Cardiac muscle cell (in vitro differentiated cells and primary cell): ENCODE measurements around the gene GRHL3. TPM values are rescaled to one million over a fixed set of nuclear protein-coding genes. Genes with fewer than 3 reads are reported as not detected.

Experiments used
- DNase-seq, 2 donors: peaks; one replicate each; pipeline versions ENCODE4 v3.0.0 to v3.0.0-alpha.2; 2010 to 2017; ENCODE audit warnings: low read depth in 1 of 2, low spot score in 1 of 2
- H3K27ac ChIP-seq: fragments of 200-600 bp; sonication (generic); 2 replicates; pipeline ENCODE4 v1.5.1; 2016
- H3K27me3 ChIP-seq: fragments of 200-600 bp; sonication (generic); 2 replicates; pipeline ENCODE4 v1.6.0; 2016; ENCODE audit warnings: control low read depth
- H3K36me3 ChIP-seq: fragments of 200-600 bp; sonication (generic); 2 replicates; pipeline ENCODE4 v1.5.1; 2016; ENCODE audit warnings: control low read depth
- H3K4me1 ChIP-seq: fragments of 200-600 bp; sonication (generic); 2 replicates; pipeline ENCODE4 v1.8.1; 2017; ENCODE audit warnings: low read depth, mild to moderate bottlenecking, mixed run types
- H3K4me3 ChIP-seq: fragments of 200-600 bp; sonication (generic); 2 replicates; pipeline ENCODE4 v1.5.1; 2016; ENCODE audit warnings: mild to moderate bottlenecking
- H3K9me3 ChIP-seq: fragments of 200-600 bp; sonication (generic); 2 replicates; pipeline ENCODE4 v1.5.1; 2017; ENCODE audit warnings: low read depth, mild to moderate bottlenecking, control low read depth
- CTCF ChIP-seq: IDR thresholded peaks from 2 replicates; pipeline ENCODE4 v1.5.1; 2012; ENCODE audit warnings: low read depth, mild to moderate bottlenecking, low read length
- polyA plus RNA-seq: library from polyadenylated mRNA; unstranded; fragments of >200 nt; fragmentation: Nextera tagmentation; extraction: Ambion mirVana; gene quantifications from 2 replicates; pipeline ENCODE4 v1.2.1, GENCODE V29; 2016
- total RNA-seq: library from RNA; depleted of rRNA; stranded (reverse); fragments of >200 nt; gene quantifications from 2 replicates; pipeline ENCODE4 v1.2.3, GENCODE V29; 2016

Gene GRHL3
- total and polyA plus RNA-seq, 2 experiments from 2014 or later, result 0.54 TPM; not detected in 1

DNA sequence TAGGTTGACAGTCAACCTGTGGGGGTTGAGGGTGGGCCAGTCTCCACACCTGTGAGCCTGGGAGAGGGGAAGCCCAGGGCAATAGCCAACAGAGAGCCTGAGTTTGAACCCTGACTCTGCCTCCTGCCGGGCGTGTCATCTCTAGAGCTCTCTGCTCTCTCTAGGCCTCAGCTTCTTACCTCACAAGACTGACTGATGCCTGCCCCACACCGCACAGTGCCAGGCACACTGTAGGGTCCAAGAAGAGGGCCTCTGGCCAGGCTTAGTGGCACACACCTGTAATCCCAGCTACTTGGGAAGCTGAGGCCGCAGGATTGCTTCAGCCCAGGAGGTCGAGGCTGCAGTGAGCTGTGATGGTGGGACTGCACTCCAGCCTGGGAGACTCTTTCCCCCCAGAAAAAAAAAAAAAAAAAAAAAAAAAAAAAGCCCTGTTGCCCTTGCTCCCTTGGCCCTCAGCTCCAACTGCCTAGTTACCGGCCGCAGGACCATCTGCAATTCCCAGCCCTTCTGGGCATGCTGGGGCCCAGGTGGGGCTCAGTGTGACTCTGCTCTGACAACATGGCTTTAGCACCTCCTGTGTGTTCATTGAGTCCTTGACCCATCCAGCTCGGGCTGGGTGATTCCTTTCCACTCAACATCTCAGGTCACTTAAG, 25.1 kb downstream of the GRHL3 start:
- TF ChIP-seq CTCF, result no peak
- DNase-seq, result no peak
- H3K27me3 ChIP-seq, result no peaks in the 10 kb centered on the region
- no peaks in the 10 kb centered on the region for H3K9me3 ChIP-seq
- H3K36me3 ChIP-seq, result no peaks in the 10 kb centered on the region
- no peaks in the 10 kb centered on the region for H3K4me1 ChIP-seq
- no peak overlapping the region for H3K4me3 ChIP-seq
- no peak overlapping the region for H3K27ac ChIP-seq

- DNase-seq, result no peak
- Histone ChIP-seq H3K4me1 (no peaks in the 10 kb centered on the region), H3K27ac (no peak overlapping the region), H3K27me3 (no peaks in the 10 kb centered on the region), H3K4me3 (no peak overlapping the region), H3K36me3 (no peaks in the 10 kb centered on the region), H3K9me3 (no peaks in the 10 kb centered on the region)
- TF ChIP-seq CTCF, result no peak
Measured at GRCh38 chr1:24345334-24345733, 26.2 kb downstream of the GRHL3 start.

DNA sequence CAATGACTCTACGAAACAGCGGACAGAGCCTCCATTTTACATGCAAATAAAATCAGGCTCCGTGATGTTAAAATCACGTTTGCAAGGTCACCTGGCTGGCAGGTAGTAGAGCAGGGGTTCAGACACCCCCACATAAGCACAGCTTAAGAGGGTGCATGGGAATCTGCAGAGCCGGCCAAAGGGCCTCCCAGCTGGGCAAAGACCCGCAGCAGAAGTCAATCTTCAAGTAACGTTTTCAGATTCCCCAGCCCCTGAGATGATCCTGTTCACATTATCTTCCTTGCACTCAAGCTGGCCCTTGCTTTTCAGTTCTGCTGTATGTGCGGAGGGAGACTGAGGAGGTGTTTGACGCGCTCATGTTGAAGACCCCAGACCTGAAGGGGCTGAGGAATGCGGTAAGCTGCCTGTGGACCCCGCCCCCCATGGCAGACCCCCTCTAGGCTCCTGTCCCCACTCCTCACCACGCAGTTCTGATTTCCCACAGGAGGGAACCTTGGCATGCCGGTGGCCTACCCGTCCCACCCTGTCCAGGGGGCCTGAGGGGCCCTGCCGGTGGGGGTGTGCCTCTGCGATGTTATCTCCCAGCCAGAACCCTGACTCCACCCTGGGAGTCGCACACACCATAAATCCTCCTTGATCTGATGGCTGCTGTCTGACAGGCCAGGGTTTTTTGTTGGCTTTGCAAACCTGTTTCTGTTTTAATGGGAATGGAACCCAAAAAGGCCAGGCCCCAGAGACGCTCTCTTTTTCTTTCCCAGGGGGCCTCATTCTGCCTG, 28.2 kb downstream of the GRHL3 start:
- H3K9me3 ChIP-seq, result no peaks in the 10 kb centered on the region
- no peak for TF ChIP-seq CTCF
- DNase-seq, result no peak
- H3K27me3 ChIP-seq, result no peaks in the 10 kb centered on the region
- H3K36me3 ChIP-seq, result no peaks in the 10 kb centered on the region
- peaks cover 5% of the 10 kb centered on the region for H3K4me1 ChIP-seq
- no peak overlapping the region for H3K27ac ChIP-seq
- H3K4me3 ChIP-seq, result no peak overlapping the region

- H3K27ac ChIP-seq, result no peak overlapping the region
- no peak for DNase-seq
- H3K36me3 ChIP-seq, result no peaks in the 10 kb centered on the region
- peaks cover 7% of the 10 kb centered on the region for H3K4me1 ChIP-seq
- no peak for TF ChIP-seq CTCF
- no peaks in the 10 kb centered on the region for H3K9me3 ChIP-seq
- H3K27me3 ChIP-seq, result no peaks in the 10 kb centered on the region
- no peak overlapping the region for H3K4me3 ChIP-seq
Measured at GRCh38 chr1:24348196-24348595, 29.0 kb downstream of the GRHL3 start.

DNA sequence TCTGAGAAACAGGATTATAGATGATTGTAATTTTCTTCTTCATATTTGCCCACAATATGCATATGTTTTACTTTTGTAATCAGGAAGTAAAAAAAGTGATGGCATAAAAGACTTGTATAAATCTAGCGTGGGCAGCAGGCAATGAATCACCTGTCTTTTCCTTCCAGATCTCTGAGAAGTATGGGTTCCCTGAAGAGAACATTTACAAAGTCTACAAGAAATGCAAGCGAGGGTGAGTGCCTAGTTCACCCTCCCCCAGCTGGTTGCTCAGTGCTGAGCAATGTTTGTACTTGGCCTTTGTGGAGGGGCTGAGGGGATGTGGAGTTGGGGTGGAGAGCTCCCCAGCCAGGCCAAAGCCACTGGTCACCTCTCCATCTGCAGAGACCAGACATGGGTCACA, 30.7 kb downstream of the GRHL3 start:
- H3K36me3 ChIP-seq, result no peaks in the 10 kb centered on the region
- DNase-seq, result no peak
- H3K27ac ChIP-seq, result no peak overlapping the region
- peaks cover 7% of the 10 kb centered on the region for H3K4me1 ChIP-seq
- TF ChIP-seq CTCF, result no peak
- H3K4me3 ChIP-seq, result no peak overlapping the region
- H3K27me3 ChIP-seq, result no peaks in the 10 kb centered on the region
- H3K9me3 ChIP-seq, result no peaks in the 10 kb centered on the region
